HepG2 (cell line): ENCODE measurements around the gene DHX8. TPM values are rescaled to one million over a fixed set of nuclear protein-coding genes. Genes with fewer than 3 reads are reported as not detected.
A peak's percentile ranks its signal among the peaks of the same experiment; 100 is the strongest.

Experiments used
- AGO2 ChIP-seq: fragments of 200-400 bp; formaldehyde crosslinking; optimal IDR thresholded peaks from 2 replicates; pipeline ENCODE3; 2017; ENCODE audit warnings: mild to moderate bottlenecking, low read depth, low read length, moderate library complexity
- FOXK1 ChIP-seq: sonication (generic); formaldehyde crosslinking; IDR thresholded peaks from 2 replicates; pipeline ENCODE4 v1.4.0; 2020; ENCODE audit warnings: low read depth, missing genetic modification reagents, borderline replicate concordance
- IKZF4 ChIP-seq: sonication (generic); formaldehyde crosslinking; IDR thresholded peaks from 2 replicates; pipeline ENCODE4 v1.5.1; 2020; ENCODE audit warnings: borderline replicate concordance, mild to moderate bottlenecking, low read depth, missing genetic modification reagents; ENCODE audit errors: not compliant biosample characterization
- KLF12 ChIP-seq: sonication (generic); formaldehyde crosslinking; IDR thresholded peaks from 2 replicates; pipeline ENCODE4 v1.4.0; 2020; ENCODE audit warnings: missing genetic modification reagents, borderline replicate concordance
- PHF20 ChIP-seq: sonication (generic); formaldehyde crosslinking; IDR thresholded peaks from 2 replicates; pipeline ENCODE4 v1.5.0; 2020; ENCODE audit warnings: mild to moderate bottlenecking, missing genetic modification reagents
- PRMT3 ChIP-seq: sonication (generic); formaldehyde crosslinking; IDR thresholded peaks from 2 replicates; pipeline ENCODE4 v1.8.1; 2022; ENCODE audit warnings: low read depth, mild to moderate bottlenecking, moderate library complexity, missing genetic modification reagents, borderline replicate concordance
- PRPF4 ChIP-seq: fragments of 200-400 bp; formaldehyde crosslinking; IDR thresholded peaks from 2 replicates; pipeline ENCODE4 v1.6.1; 2016; ENCODE audit warnings: low read length, low read depth; ENCODE audit not compliant: poor library complexity, severe bottlenecking
- SIX1 ChIP-seq: sonication (generic); formaldehyde crosslinking; IDR thresholded peaks from 2 replicates; pipeline ENCODE4 v1.4.0; 2020; ENCODE audit warnings: missing genetic modification reagents, borderline replicate concordance
- ZBTB3 ChIP-seq: sonication (generic); formaldehyde crosslinking; IDR thresholded peaks from 2 replicates; pipeline ENCODE4 v1.4.0; 2020; ENCODE audit warnings: low read depth, mild to moderate bottlenecking, moderate library complexity, missing genetic modification reagents, borderline replicate concordance
- ZNF263 ChIP-seq: sonication (generic); formaldehyde crosslinking; IDR thresholded peaks from 2 replicates; pipeline ENCODE4 v1.4.0; 2020; ENCODE audit warnings: missing genetic modification reagents
- ZNF326 ChIP-seq: sonication (generic); formaldehyde crosslinking; IDR thresholded peaks from 2 replicates; pipeline ENCODE4 v1.4.0; 2020; ENCODE audit warnings: missing genetic modification reagents, borderline replicate concordance
- ZNF33B ChIP-seq: sonication (generic); formaldehyde crosslinking; IDR thresholded peaks from 2 replicates; pipeline ENCODE4 v1.5.1; 2020; ENCODE audit warnings: mild to moderate bottlenecking, missing genetic modification reagents
- ZNF512B ChIP-seq: sonication (generic); formaldehyde crosslinking; IDR thresholded peaks from 2 replicates; pipeline ENCODE4 v1.5.1; 2020; ENCODE audit warnings: missing genetic modification reagents, mild to moderate bottlenecking, borderline replicate concordance
- ZNF550 ChIP-seq: sonication (generic); formaldehyde crosslinking; IDR thresholded peaks from 2 replicates; pipeline ENCODE4 v1.4.0; 2020; ENCODE audit warnings: mild to moderate bottlenecking, missing genetic modification reagents, borderline replicate concordance
- ZNF570 ChIP-seq: sonication (generic); formaldehyde crosslinking; IDR thresholded peaks from 2 replicates; pipeline ENCODE4 v1.4.0; 2020; ENCODE audit warnings: mild to moderate bottlenecking, missing genetic modification reagents, borderline replicate concordance
- ZNF607 ChIP-seq: sonication (generic); formaldehyde crosslinking; IDR thresholded peaks from 2 replicates; pipeline ENCODE4 v1.5.1; 2020; ENCODE audit warnings: missing genetic modification reagents, mild to moderate bottlenecking, borderline replicate concordance
- ZNF652 ChIP-seq: IDR thresholded peaks from 2 replicates; pipeline ENCODE4 v1.6.1; 2016; ENCODE audit warnings: low read depth, borderline replicate concordance
- ZNF83 ChIP-seq: sonication (generic); formaldehyde crosslinking; IDR thresholded peaks from 2 replicates; pipeline ENCODE4 v1.4.0; 2020; ENCODE audit warnings: missing genetic modification reagents, mild to moderate bottlenecking, borderline replicate concordance
- polyA plus RNA-seq, 8 experiments: library from polyadenylated mRNA; depleted of rRNA in 3 of 8; stranded (reverse) in 7 of 8; unstranded in 1 of 8; fragments of >200 nt; fragmentation: Illumina TruSeq in 4 of 8; extraction: Trizol in 4 of 8; gene quantifications; 2 replicates each; pipeline versions ENCODE4 v1.2.1 to v1.2.3, GENCODE V29; 2011 to 2016; ENCODE audit warnings: low read depth in 4 of 8, missing spikeins in 1 of 8, mixed read lengths in 1 of 8; ENCODE audit not compliant: insufficient read depth in 1 of 8
- total RNA-seq, 5 experiments: library from RNA; depleted of rRNA; stranded (reverse); fragments of >200 nt; fragmentation: Illumina TruSeq; extraction: Trizol; gene quantifications; 2 replicates each; pipeline ENCODE4 v1.2.3, GENCODE V29; 2016; ENCODE audit warnings: low read depth in 1 of 5
- TF ChIP-seq, protein P1 (sequence below): IDR thresholded peaks from 2 replicates; pipeline ENCODE4 v1.6.1; 2016; ENCODE audit warnings: low read depth

Gene DHX8
- total and polyA plus RNA-seq, 2 of the 13 experiments (the other 11 are each of a cell fraction or from before 2014, with no cell fraction given), result 24.8 to 48.9 TPM

- TF ChIP-seq IKZF4 (CRISPR knock-in tag) (no peak), ZNF570 (CRISPR knock-in tag) (no peak), ZNF550 (CRISPR knock-in tag) (0 out of 2 replicates have a peak, but pooled peaks have one; percentile 38), ZNF652 (CRISPR knock-in tag) (peak; percentile 59; the same call in 1 of the 2 replicates), ZNF607 (0 out of 2 replicates have a peak, but pooled peaks have one; percentile 24), ZNF33B (CRISPR knock-in tag) (no peak), ZNF326 (CRISPR knock-in tag) (no peak), ZNF263 (CRISPR knock-in tag) (0 out of 2 replicates have a peak, but pooled peaks have one; percentile 32), KLF12 (CRISPR knock-in tag) (0 out of 2 replicates have a peak, but pooled peaks have one; percentile 84), SIX1 (CRISPR knock-in tag) (peak; percentile 24; the same call in 1 of the 2 replicates), PRMT3 (CRISPR knock-in tag) (no peak), PHF20 (CRISPR knock-in tag) (no peak), AGO2 (no peak), ZNF83 (no peak), ZBTB3 (CRISPR knock-in tag) (no peak), PRPF4 (no peak), FOXK1 (CRISPR knock-in tag) (no peak), ZNF512B (CRISPR knock-in tag) (0 out of 2 replicates have a peak, but pooled peaks have one; percentile 58)
- TF ChIP-seq, protein P1, sequence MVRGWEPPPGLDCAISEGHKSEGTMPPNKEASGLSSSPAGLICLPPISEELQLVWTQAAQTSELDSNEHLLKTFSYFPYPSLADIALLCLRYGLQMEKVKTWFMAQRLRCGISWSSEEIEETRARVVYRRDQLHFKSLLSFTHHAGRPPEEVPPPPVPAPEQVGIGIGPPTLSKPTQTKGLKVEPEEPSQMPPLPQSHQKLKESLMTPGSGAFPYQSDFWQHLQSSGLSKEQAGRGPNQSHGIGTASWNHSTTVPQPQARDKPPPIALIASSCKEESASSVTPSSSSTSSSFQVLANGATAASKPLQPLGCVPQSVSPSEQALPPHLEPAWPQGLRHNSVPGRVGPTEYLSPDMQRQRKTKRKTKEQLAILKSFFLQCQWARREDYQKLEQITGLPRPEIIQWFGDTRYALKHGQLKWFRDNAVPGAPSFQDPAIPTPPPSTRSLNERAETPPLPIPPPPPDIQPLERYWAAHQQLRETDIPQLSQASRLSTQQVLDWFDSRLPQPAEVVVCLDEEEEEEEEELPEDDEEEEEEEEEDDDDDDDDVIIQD, result no peak
These were observed 75.5 kb downstream of the DHX8 start (continued) for GRCh38 chr17:43559161-43559816.
